Measurements from ENCODE around the gene PARP12. TPM values are rescaled to one million over a fixed set of nuclear protein-coding genes. Genes with fewer than 3 reads are reported as not detected.

The PARP12 gene
- total and polyA plus RNA-seq, 10 of the 15 experiments (the other 5 are each of a cell fraction or from before 2014, with no cell fraction given): 0.98 to 51.8 (median 18.0) TPM

GRCh38 chr7:140013676-140014075 lies 49.1 kb downstream of the PARP12 start:
- H3K9me3 ChIP-seq (replicated peaks; ENCODE audit: control insufficient read depth, insufficient read depth, low read length): no peaks in the 10 kb centered on the region
- no peak overlapping the region for H3K4me2 ChIP-seq (ENCODE audit: control insufficient read depth, insufficient read depth)
- ChIA-PET SMC1A (ENCODE audit: uncharacterized antibody, unreplicated experiment) (interaction anchor here (0.5 to 0.6 kb wide), 2 partner anchors 52 to 697 kb away, joined by 3 read pairs; no protein-coding TSS in a partner anchor), POLR2A (no interaction called here), CTCF (no interaction called here), RAD21 (ENCODE audit: unreplicated experiment) (no interaction called here)
- no peak overlapping the region for H3K9ac ChIP-seq (ENCODE audit: control insufficient read depth, insufficient read depth, low read length)
- no TSS peak for BruUV-seq (replicated peaks)
- no peak overlapping the region for H2AFZ ChIP-seq (ENCODE audit: control insufficient read depth, low read depth, low read length)
- in situ Hi-C loops (cut with MboI): no loop called here
- no peak overlapping the region for H3K27ac ChIP-seq (ENCODE audit: control insufficient read depth, insufficient read depth)
- H3K4me1 ChIP-seq (ENCODE audit: control insufficient read depth, insufficient read depth, low read length): no peaks in the 10 kb centered on the region
- DNase-seq (ENCODE audit: low read depth, low spot score): no peak
- no peaks in the 10 kb centered on the region; a peak in 2 of 4 replicates for H3K27me3 ChIP-seq (replicated peaks in 1 of 2; ENCODE audit: control insufficient read depth in 2 of 2, insufficient read depth in 2 of 2, low read length in 1 of 2)
- no peaks in the 10 kb centered on the region for H3K36me3 ChIP-seq (ENCODE audit: control insufficient read depth in 2 of 2, insufficient read depth in 2 of 2, low read length in 1 of 2)
- no peak overlapping the region for H3K4me3 ChIP-seq
- H4K20me1 ChIP-seq (ENCODE audit: control insufficient read depth, insufficient read depth): no peaks in the 10 kb centered on the region
- intact Hi-C loops (cut with micrococcal nuclease; ENCODE audit: unreplicated experiment): no loop called here
- H3K79me2 ChIP-seq (ENCODE audit: control insufficient read depth, insufficient read depth, low read length): no peaks in the 10 kb centered on the region
- TF ChIP-seq FOXM1 (IDR thresholded peaks at IDR 0.05; ENCODE audit: low read depth, low read length) (no peak), SREBF2 (IDR thresholded peaks at IDR 0.05; ENCODE audit: low read length) (no peak), HCFC1 (IDR thresholded peaks at IDR 0.05; ENCODE audit: low read length) (no peak), SIX5 (IDR thresholded peaks at IDR 0.05; ENCODE audit: low read depth, low read length, severe bottlenecking) (no peak), HDAC6 (IDR thresholded peaks at IDR 0.05; ENCODE audit: unreplicated experiment) (no peak)
- no peak for ATAC-seq
- 86% methylated on average over 4 of the region's 4 CpGs for WGBS (ENCODE audit: insufficient coverage, insufficient replicate concordance, low lambda C conversion rate, missing lambda C conversion rate)
- no peak for FAIRE-seq

GRCh38 chr7:140010194-140010895 lies 52.4 kb downstream of the PARP12 start:
- Histone ChIP-seq H3K36me3 (ENCODE audit: control insufficient read depth in 2 of 2, insufficient read depth in 2 of 2, low read length in 1 of 2) (no peaks in the 10 kb centered on the region), H2AFZ (ENCODE audit: control insufficient read depth, low read depth, low read length) (no peak overlapping the region), H3K79me2 (ENCODE audit: control insufficient read depth, insufficient read depth, low read length) (no peaks in the 10 kb centered on the region), H3K27me3 (replicated peaks in 1 of 2; ENCODE audit: control insufficient read depth in 2 of 2, insufficient read depth in 2 of 2, low read length in 1 of 2) (no peaks in the 10 kb centered on the region; a peak in 2 of 4 replicates), H4K20me1 (ENCODE audit: control insufficient read depth, insufficient read depth) (no peaks in the 10 kb centered on the region), H3K4me2 (ENCODE audit: control insufficient read depth, insufficient read depth) (no peak overlapping the region), H3K4me1 (ENCODE audit: control insufficient read depth, insufficient read depth, low read length) (no peaks in the 10 kb centered on the region), H3K9ac (ENCODE audit: control insufficient read depth, insufficient read depth, low read length) (no peak overlapping the region), H3K4me3 (no peak overlapping the region), H3K27ac (ENCODE audit: control insufficient read depth, insufficient read depth) (no peak overlapping the region), H3K9me3 (replicated peaks; ENCODE audit: control insufficient read depth, insufficient read depth, low read length) (no peaks in the 10 kb centered on the region)
- no peak for FAIRE-seq
- intact Hi-C loops (cut with micrococcal nuclease; ENCODE audit: unreplicated experiment): no loop called here
- in situ Hi-C loops (cut with MboI): no loop called here
- ChIA-PET RAD21 (ENCODE audit: unreplicated experiment) (no interaction called here), CTCF (interaction anchor here (1.7 kb wide), 1 partner anchor 365 kb away, joined by 6 read pairs; no protein-coding TSS in a partner anchor), POLR2A (no interaction called here), SMC1A (ENCODE audit: uncharacterized antibody, unreplicated experiment) (no interaction called here)
- BruUV-seq (replicated peaks): no TSS peak
- ATAC-seq: no peak
- no peak for DNase-seq (ENCODE audit: low read depth, low spot score)
- WGBS (ENCODE audit: insufficient coverage, insufficient replicate concordance, low lambda C conversion rate, missing lambda C conversion rate): 89% methylated on average over 9 of the region's 9 CpGs
- TF ChIP-seq FOS (IDR thresholded peaks at IDR 0.05; ENCODE audit: borderline replicate concordance, extremely low read depth, insufficient read length) (no peak), NFXL1 (IDR thresholded peaks at IDR 0.05; ENCODE audit: borderline replicate concordance) (no peak), ZBTB40 (IDR thresholded peaks at IDR 0.05; ENCODE audit: borderline replicate concordance) (no peak), RAD21 (IDR thresholded peaks at IDR 0.05; ENCODE audit: insufficient read depth, low read depth, low read length) (no peak), POU2F2 (IDR thresholded peaks at IDR 0.05; ENCODE audit: borderline replicate concordance, low read depth, low read length) (no peak), SRF (IDR thresholded peaks at IDR 0.05; ENCODE audit: low read depth in 2 of 2, low read length in 2 of 2) (no peak), CBFB (IDR thresholded peaks at IDR 0.05; ENCODE audit: low read depth) (no peak)
